Stimulated activated CD4-positive, alpha-beta T cell treated with anti-CD3 and anti-CD28 coated beads, TNF-alpha, amount 100 ng/mL, for 48 hours (primary cell): ENCODE data around the gene PFN2.
"Not testable (repeated sequence)": the region's sequence is repeated elsewhere in the genome, so short reads cannot be mapped to it uniquely, and the experiment has no call there.

Experiments
- DNase-seq, 3 donors: peaks; one replicate each; pipeline ENCODE4 v3.0.0-alpha.2; 2020; ENCODE audit warnings: low read depth in 3 of 3

Gene PFN2

DNA sequence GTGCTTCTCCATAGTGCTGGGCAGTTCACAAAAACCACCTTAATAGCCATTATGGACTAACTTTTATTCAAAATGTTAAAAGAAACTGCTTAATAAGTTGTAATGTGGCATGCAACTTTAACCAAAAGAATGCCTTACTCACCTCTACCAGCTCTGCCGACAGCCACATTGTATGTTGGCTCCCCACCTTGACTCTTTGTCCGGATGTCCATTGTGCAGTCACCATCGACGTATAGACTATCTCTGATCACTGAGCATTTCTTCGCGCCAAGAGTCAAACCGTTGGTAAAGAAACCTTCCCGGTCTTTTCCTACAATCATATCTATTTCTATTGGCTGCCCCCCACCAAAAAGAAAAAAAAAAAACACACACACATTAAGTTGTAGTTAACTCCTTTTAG is 2.5 kb downstream of the PFN2 start:
- DNase-seq: no peak

DNA sequence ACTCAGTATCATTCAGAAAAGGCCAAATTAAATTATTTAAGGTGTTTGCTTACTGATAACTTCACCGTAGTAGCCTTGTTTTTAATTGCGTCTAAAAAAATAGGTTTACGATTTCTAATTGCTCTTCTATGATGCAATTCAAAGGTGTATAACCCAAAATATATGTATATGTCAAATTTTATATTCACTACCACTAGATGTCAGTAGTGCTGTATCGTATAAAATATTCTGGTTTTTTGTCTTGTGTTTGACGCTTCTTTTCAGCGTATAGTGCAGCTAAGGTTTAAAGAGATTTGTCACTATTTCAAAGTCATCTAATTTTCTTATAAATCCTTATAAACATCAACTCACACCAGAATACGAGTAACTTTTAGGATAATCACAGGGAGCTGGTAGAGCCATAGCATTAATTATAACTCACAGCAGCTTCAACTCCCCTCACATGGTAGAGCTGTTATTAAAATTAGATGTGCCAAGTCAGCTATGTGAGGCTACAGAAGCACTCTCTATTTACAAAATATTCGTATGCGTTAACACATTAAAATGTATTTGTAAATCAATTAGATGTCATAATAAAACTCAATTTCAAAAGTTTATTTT is 3.5 kb downstream of the PFN2 start:
- no peak for DNase-seq

DNA sequence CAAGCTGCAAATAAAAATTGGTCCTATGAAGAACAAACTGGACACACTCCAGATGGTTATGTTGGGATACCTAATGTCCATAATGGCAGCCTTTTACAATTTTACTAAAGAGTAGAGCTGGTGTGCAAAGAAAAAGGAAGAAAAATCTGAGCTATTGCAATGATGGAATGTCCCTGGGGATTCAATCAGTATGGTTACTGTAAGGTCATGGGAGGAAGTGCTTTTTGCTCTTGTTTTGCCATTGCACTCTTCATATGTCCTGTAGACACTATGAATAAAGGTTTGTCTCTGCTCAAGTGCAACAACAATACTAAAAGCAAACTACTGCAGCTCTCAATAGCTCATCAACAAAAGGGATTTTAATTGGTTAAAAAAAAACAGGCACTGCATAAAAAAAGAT is 5.4 kb downstream of the PFN2 start:
- DNase-seq: no peak

DNA sequence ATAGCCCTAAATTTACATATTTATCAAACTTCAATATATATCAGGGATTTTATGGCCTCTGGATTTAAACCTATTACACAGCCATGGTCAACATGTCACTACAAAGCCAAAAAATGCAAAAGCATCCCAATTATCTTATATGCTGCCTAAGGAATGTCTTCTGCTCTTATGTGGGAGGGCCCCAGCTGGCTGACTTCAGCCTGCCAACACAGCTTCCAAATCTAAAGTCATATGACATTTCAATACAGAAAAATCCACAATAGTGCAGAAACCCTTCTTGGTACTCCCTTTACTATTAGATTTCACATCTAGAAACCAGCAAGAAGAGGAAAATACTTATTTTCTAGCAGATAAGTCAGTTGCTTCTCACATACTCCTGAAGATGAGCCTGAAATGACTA is 6.4 kb downstream of the PFN2 start:
- DNase-seq: no peak

DNA sequence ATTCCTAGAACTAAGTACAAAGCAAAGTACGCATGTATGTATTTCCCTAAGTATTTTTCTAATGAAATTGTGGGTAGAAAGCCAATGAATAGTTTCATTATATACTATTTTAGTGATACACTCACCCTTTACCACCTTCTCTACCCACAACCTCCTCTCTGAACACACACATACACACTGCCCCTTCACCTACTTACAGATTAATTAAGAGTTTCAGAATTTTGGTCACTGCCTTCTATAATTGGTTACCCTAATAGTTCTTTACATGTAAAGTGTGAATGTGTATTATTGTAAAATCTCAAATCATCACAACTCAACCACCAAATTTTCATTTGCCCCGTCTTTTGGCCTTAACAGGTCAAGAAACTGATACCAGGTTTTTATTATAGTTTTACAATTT is 7.2 kb downstream of the PFN2 start:
- DNase-seq: no peak

DNA sequence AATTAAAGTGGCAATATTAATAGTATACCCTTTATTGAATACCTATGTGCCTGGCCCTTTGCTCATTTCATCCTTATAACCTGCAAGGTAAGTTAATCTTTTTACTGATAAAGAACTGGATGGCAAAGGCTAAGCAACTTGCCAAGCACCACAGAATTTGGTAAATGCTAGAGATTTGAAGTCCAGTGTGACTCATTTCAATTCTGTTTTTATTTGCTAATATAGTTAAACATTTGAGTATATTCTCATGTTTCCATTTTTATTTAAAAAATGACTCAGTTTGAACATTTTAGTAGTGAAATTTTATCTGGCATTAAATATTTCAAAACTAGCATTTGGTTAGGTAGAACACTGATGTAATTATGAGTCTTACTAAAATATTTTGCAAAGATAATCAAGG is 11.3 kb downstream of the PFN2 start:
- no peak for DNase-seq

DNA sequence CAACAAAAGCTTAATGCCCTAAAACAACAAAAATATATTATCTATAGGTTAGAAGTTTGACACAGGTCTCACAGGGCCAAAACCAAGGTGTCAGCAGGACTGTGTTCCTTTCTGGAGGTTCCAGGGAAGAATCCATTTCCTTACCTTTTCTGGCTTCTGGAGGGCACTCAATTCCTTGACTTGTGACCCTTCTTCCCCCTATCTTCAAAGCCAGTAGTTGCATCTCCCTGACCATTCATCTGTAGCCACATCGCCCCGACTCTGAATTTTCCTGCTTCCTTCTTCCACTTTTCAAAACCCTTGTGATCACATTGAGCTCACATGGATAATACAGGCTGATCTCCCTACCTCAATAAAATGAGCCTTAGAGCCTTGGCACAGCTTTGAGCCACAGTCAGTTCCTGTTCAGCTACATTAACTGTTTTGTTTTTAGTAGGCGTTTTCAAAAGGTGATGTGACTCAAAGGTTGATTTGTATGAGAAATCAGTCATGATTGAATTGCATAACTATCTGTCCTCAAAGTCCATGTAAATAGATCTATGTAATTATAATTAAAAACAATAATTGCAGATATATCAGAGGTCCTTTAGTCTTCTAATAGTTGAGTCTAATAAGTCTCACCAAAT is 12.4 kb downstream of the PFN2 start:
- DNase-seq: no peak

DNA sequence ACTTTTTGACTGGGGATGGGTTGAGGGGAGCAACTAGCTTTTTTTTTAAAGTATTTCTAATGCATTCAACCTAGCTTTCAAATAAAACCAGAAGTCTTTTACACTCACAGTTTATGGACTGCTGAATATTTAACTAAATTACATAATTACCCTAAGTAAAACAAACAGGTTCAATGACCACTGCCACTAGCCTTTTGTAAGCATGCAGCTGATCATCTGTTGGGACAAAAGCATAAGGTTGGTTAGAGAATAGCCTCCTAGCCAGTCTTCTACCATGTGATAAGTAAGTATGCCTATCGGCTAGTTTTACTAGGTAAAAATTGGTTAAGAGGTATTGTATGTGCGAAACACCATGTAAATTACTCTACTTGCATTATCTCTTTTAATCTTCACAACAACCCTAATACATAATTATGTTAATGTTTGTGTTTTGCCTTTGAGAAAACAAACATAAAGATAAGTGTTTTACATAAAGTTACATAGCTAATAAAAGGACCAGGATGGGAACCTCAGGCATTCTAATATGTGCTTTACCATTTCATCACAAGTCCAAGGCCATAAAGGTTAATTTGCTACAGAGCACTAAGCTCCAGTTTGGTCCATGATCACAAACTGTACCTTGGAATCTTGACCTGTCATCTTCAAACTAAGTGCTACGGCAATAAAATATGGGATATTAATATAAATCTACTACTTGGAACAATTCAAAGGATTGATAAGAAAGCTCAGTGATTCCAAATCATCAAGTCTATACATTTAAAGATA is 13.2 kb downstream of the PFN2 start:
- no peak for DNase-seq

DNA sequence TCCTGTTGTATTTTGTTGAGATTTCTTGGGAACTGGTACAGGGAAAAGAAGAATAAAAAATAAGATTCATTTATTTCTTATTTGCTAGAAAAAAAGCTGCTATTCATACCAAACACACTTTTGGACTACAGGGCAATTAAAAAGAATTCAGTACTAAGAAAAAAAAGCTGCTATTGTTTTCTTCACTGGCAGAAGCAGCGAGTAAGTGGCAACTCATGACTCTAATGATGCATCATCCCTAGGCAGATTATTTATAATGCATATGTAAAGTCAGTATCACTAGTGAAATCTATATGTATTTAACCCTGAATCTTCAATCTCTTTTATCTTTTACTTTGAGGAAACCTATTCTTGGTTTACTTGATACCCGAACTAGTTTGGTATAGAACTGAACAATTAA is 15.2 kb downstream of the PFN2 start:
- DNase-seq: no peak

DNA sequence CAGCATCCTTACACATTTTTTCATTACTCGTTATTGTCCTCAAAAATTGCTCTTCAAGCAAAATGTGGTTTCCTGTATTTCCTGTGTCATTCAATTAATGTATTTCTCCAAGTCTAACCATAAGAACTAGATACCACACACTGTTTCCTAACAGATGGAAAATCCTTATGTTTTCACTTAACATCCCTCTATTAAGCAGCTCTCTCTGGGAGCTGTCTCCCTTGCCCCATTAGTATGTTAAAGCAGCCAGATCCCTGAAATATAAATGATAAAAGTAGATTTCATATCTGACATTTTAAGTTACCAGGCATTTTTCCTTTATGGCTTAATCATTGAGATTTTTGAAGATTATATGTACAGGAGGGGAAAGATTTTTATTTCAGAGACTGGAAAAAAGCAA is 15.9 kb downstream of the PFN2 start:
- no peak for DNase-seq

DNA sequence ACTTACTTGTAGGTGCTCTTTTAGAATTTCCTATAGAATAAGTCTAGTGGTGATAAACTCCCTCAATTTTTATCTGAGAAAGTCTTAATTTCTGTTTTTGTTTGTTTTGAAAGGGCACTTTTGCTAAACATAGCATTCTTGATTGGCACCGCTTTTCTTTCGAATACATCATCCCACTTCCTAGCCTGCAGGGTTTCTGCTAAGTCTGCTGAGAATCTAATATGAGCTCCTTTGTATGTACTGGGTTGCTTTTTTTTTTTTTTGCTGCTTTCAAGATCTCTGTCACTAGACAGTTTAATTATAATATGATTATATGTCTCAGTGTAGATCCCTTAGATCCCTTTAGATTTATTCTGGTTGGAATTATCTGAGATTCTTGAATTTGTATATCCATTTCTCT is 21.5 kb downstream of the PFN2 start:
- no peak for DNase-seq

DNA sequence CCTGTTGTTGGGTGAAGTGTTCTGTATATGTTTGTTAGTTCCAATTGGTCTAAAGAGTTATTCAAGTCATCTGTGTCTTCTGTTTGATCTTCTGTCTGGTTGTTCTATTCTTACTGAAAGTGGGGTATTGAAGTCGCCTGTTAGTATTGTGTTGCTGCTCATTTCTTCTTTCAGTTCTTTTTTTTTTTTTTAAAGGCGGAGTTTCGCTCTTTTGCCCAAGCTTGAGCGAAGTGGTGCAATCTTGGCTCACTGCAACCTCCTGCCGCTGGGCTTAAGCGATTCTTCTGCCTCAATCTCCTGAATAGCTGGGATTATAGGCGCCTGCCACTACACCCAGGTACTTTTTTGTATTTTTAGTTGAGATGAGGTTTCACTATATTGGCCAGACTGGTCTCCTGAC is 23.5 kb downstream of the PFN2 start:
- no peak for DNase-seq

DNA sequence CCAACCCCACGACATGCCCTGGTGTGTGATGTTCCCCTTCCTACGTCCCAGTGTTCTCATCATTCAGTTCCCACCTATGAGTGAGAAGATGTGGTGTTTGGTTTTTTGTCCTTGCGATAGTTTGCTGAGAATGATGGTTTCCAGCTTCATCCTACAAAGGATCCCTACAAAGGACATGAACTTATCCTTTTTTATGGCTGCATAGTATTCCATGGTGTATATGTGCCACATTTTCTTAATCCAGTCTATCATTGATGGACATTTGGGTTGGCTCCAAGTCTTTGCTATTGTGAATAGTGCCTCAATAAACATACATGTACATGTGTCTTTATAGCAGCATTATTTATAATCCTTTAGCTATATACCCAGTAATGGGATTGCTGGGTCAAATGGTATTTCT is 26.7 kb downstream of the PFN2 start:
- not testable (repeated sequence) for DNase-seq

DNA sequence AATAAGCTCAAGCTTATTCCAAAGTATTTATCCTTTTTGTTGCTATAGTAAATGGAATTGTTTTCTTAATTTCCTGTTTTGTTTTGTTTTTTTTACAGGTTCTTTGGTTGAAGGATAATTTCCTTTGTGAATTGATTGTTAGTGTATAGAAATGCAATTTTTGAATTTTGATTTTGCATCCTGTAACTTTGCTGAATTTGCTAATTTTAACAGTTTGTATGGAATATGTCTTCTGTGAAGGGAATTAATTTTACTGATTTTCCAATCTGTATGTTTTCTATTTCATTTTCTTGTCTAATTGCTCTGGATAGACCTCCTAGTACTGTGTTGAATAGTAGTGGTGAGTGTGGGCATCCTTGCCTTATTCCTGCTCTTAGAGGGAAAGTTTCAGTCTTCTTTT is 28.3 kb downstream of the PFN2 start:
- no peak for DNase-seq

DNA sequence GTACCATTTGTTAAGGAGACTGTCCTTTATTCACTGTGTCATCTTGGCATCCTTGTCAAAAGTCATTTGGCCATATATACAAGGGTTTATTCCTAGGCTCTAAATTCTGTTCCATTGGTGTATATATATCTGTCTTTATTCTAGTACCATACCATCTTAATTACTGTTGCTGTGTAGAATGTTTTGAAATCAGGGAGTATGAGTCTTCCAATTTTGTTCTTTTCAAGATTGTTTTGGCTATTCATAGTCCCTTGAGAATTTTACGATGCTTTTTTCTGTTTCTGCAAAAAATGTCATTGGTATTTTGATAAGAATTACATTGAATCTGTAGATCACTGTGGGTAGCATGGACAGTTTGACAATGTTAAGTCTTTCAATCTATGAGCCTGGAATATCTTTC is 28.7 kb downstream of the PFN2 start:
- DNase-seq: no peak

DNA sequence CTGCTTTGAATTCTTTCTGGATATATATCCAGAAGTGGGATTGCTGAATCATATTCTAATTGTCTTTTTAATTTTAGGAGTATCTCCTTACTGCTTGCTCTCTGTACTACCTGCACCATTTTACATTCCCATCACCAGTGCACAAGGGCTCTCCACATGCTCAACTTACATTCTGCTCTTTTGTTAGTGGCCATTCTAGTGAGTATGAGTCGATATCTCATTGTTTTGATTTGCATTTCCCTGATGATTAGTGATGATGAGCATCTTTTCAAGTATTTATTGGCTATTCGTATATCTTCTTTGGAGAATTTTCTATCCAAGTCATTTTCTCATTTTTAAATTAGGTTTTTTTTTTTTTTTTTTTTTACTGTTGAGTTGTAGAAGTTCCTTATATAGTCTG is 29.5 kb downstream of the PFN2 start:
- DNase-seq: no peak

DNA sequence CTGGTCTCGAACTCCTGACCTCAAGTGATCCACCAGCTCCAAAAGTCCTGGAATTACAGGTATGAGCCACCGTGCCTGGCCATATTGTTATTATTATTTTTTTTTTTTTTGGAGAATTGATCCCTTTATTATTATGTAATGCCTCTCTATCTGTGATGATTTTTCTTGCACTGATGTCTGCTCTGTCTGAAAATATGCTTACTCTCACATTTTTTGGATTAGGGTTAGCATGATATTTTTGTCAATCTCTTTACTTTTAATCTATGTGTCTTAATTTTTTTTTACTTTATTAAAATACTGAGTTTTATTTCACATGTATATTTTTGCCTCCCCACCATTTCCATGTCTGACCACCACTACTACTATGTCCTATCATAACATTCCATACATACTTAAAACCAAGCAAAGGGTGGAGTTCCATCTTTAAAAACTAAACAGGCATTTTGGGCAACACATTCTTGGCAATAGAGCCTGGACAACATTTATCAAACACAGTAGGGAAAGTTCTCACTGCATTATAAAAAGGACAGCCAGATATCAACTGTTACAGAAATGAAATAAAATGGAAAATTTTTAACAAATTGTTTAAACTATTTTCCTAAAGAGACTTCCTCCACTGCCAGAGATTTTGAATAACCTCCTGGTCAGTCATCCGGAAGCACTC is 32.2 kb downstream of the PFN2 start:
- not testable (repeated sequence) for DNase-seq

DNA sequence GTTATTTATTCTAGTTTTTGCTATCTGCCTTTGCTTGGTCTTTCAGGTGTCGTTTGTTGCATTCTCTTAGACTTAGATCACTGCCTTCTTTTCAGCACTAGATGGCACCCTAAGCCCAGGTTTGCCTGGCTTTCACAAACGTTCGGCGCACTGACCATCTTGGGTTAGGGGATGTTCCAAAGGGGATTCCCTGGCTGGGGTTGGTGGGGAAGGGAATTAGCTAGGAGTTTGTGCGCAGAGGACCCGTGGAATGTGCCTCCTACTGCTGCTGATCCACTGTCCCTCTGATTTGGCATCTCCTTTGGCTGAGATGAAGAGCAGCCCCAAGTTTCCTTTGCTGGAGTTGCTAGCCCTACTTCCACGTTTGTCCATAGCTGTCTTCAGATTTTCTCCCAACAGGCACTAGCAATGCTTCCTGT is 33.9 kb downstream of the PFN2 start:
- DNase-seq: peak in 1 of 3 donors; percentile 8

DNA sequence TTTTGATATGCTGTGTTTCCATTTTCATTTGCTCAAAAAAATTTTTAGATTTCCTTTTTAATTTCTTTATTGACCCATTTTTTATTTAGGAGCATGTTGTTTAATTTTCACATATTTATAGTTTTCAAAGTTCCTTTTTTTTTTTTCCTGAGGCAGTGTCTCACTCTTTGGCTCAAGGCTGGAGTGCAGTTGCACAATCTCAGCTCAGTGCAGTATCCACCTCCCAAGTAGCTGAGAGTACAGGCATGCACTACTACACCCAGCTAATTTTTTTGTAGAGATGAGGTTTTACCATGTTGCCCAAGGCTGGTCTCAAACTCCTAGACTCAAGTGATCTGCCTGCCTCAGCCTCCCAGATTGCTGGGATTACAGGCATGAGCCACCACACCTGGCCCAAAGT is 36.2 kb downstream of the PFN2 start:
- no peak for DNase-seq

DNA sequence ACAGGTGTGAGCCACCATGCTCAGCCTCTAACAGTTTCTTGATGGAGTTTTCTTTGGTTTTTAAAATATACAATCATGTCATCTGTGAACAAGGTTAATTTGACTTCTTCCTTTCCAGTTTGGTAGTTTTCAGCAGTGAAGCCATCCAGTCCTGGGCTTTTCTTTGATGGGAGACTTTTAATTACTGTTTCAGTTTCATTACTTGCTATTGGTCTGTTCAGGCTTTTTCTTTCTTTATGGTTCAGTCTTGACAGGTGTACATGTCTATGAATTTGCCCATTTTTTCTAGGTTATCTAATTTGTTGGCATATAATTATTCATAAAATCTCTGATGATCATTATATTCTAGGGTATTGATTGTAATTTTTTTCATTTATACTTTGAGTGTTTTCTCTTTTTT is 36.8 kb downstream of the PFN2 start:
- no peak for DNase-seq

DNA sequence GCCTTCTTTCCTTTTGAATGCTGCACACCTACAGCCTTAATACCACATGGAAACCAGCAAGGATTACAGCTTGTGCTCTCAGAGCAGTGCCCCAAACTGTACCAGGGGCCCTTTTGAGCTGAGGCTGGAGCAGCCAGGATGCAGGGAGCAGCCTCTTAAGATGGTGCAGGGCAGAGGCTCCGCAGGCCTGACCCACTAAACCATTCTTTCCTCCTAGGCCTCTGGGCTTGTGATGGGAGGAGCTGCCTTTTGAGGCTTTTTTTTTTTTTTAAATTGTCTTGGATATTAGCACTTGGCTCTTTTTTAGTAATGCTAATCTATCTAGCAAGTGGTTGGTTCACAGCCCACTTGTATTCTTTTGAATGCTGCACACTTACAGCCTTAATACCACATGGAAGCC is 37.7 kb downstream of the PFN2 start:
- no peak for DNase-seq

DNA sequence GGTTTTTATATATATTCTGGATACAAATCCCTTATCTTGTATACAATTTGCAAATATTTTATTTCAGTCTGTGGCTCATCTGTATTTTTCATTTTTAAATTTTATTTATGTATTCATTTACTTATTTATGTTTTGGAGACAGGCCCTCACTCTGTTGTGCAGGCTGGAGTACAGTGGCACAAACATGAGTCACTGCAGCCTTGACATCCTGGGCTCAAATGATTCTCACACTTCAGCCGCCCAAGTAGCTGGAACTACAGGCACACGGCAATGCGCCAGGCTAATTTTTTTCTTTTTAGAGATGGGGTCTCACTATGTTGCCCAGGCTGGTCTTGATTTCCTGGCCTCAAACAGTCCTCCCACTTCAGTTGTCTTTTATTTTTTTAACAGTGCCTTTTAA is 50.6 kb downstream of the PFN2 start:
- DNase-seq: no peak

DNA sequence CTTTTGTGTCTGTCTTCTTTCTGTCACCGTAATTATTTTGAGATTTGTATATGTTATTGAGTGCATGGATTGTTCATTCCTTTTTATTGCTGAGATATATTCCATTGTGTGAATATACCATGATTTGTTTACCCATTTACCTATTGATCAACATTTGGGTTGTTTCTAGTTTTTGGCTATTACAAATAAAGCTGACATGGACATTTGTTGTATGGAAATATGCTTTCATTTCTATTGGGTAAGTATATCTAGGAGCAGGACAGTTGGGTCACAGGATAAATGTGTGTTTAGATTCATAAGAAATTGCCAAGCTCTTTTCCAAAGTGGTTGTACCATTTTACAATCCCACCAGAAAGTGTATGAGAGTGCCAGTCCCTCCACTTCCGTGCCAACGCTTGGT is 51.2 kb downstream of the PFN2 start:
- no peak for DNase-seq
